Smooth muscle cell (in vitro differentiated cells): Measurements from ENCODE around the gene IFI30. TPM values are rescaled to one million over a fixed set of nuclear protein-coding genes. Genes with fewer than 3 reads are reported as not detected.

Source experiments
- DNase-seq: peaks from one replicate; lab custom pipeline; 2025; ENCODE audit not compliant: unreplicated experiment; lab: John Stamatoyannopoulos, UW
- H2AFZ ChIP-seq: fragments of 200-600 bp; sonication (generic); 2 replicates; pipeline ENCODE4 v1.6.0; 2016; ENCODE audit warnings: antibody characterized with exemption, low read depth, mild to moderate bottlenecking
- H3F3A ChIP-seq: fragments of 200-600 bp; sonication (generic); 2 replicates; pipeline ENCODE4 v1.6.0; 2017; ENCODE audit warnings: antibody characterized with exemption, low read depth
- H3K27ac ChIP-seq: fragments of 200-600 bp; sonication (generic); 2 replicates; pipeline ENCODE4 v1.5.1; 2016; ENCODE audit warnings: low read depth, mild to moderate bottlenecking
- H3K27me3 ChIP-seq: fragments of 200-600 bp; sonication (generic); 2 replicates; pipeline ENCODE4 v1.6.1; 2016; ENCODE audit warnings: low read depth, mild to moderate bottlenecking
- H3K36me3 ChIP-seq: fragments of 200-600 bp; sonication (generic); 2 replicates; pipeline ENCODE4 v1.5.1; 2016; ENCODE audit warnings: low read depth
- H3K4me1 ChIP-seq: fragments of 200-600 bp; sonication (generic); 2 replicates; pipeline ENCODE4 v1.5.1; 2016; ENCODE audit warnings: low read depth
- H3K4me2 ChIP-seq: fragments of 200-600 bp; sonication (generic); 2 replicates; pipeline ENCODE4 v1.6.0; 2016; ENCODE audit warnings: mild to moderate bottlenecking
- H3K4me3 ChIP-seq: fragments of 200-600 bp; sonication (generic); 2 replicates; pipeline ENCODE4 v1.5.1; 2016; ENCODE audit warnings: mild to moderate bottlenecking
- H3K79me2 ChIP-seq: fragments of 200-600 bp; sonication (generic); 2 replicates; pipeline ENCODE4 v1.6.0; 2016; ENCODE audit warnings: low read depth, mild to moderate bottlenecking
- H3K9ac ChIP-seq: fragments of 200-600 bp; sonication (generic); 2 replicates; pipeline ENCODE4 v1.6.0; 2016; ENCODE audit warnings: low read depth
- H3K9me3 ChIP-seq: fragments of 200-600 bp; sonication (generic); replicated peaks from 2 replicates; pipeline ENCODE4 v1.5.1; 2016; ENCODE audit warnings: low read depth
- H4K20me1 ChIP-seq: fragments of 200-600 bp; sonication (generic); 2 replicates; pipeline ENCODE4 v1.6.0; 2016; ENCODE audit warnings: low read depth
- CTCF ChIP-seq: fragments of 200-600 bp; sonication (generic); IDR thresholded peaks from 2 replicates; pipeline ENCODE4 v1.5.1; 2017; ENCODE audit warnings: borderline replicate concordance, mild to moderate bottlenecking, antibody characterized with exemption; ENCODE audit not compliant: insufficient read depth, poor library complexity, severe bottlenecking
- WGBS: methylation state at CpG from one replicate; pipeline ENCODE4 v1.1.7; 2016; ENCODE audit warnings: low lambda C conversion rate; 5-methylcytosine and 5-hydroxymethylcytosine counted together
- polyA plus RNA-seq: library from polyadenylated mRNA; unstranded; fragments of >200 nt; fragmentation: Nextera tagmentation; extraction: Ambion mirVana; gene quantifications from 2 replicates; pipeline ENCODE4 v1.2.1, GENCODE V29; 2016
- total RNA-seq: library from RNA; depleted of rRNA; stranded (reverse); fragments of >200 nt; gene quantifications from 2 replicates; pipeline ENCODE4 v1.2.3, GENCODE V29; 2014

Gene IFI30
- total RNA-seq (0.67 and 2.9 TPM in 2 replicates), polyA plus RNA-seq (0.64 and 0.87 TPM in 2 replicates)

GRCh38 chr19:18173572-18174288 is at the start of gene IFI30:
Gene IFI30, plus strand, starts transcription at chr19:18173813. Its CDS starts 29 bp downstream, at chr19:18173842.
- H3K9me3 ChIP-seq, result no peaks in the 10 kb centered on the region
- no peaks in the 10 kb centered on the region for H3K36me3 ChIP-seq
- DNase-seq, result no peak
- no peak within 1 kb of the TSS for H3K9ac ChIP-seq
- H3K27me3 ChIP-seq, result peaks cover 11% of the 10 kb centered on the region
- H3K4me2 ChIP-seq, result peak within 1 kb of the TSS; percentile 90
- TF ChIP-seq CTCF, result no peak
- WGBS, result 4% methylated on average over 39 of the region's 47 CpGs
- H3K4me3 ChIP-seq, result peak within 1 kb of the TSS; percentile 55
- H2AFZ ChIP-seq, result peak within 1 kb of the TSS; percentile 70
- H4K20me1 ChIP-seq, result no peaks in the 10 kb centered on the region
- no peaks in the 10 kb centered on the region for H3K79me2 ChIP-seq
- H3K27ac ChIP-seq, result no peak within 1 kb of the TSS
- H3K4me1 ChIP-seq, result no peaks in the 10 kb centered on the region
- no peaks in the 10 kb centered on the region for H3F3A ChIP-seq

DNA sequence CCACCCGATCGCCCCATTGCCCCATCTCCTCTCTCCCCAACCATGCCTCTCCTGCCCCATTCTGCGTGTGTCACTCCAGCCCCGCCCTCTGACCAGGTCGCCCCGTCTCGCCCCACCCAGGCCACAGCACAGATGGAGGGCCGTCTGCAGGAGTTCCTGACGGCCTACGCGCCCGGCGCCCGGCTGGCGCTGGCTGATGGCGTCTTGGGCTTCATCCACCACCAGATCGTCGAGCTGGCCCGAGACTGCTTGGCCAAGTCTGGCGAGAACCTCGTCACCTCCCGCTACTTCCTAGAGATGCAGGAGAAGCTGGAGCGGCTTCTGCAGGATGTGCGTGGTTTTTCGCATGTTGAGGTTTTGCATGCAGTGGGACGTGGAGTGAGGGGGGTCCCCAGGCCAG is 49.8 kb upstream of the IFI30 start:
- no peak overlapping the region for H2AFZ ChIP-seq
- no peak for DNase-seq
- H3K4me2 ChIP-seq, result no peak overlapping the region
- H3K9me3 ChIP-seq, result no peaks in the 10 kb centered on the region
- TF ChIP-seq CTCF, result no peak
- no peak overlapping the region for H3K4me3 ChIP-seq
- no peaks in the 10 kb centered on the region for H3K79me2 ChIP-seq
- no peak overlapping the region for H3K27ac ChIP-seq
- H3K36me3 ChIP-seq, result no peaks in the 10 kb centered on the region
- no peaks in the 10 kb centered on the region for H3F3A ChIP-seq
- no peaks in the 10 kb centered on the region for H3K27me3 ChIP-seq
- WGBS, result 95% methylated on average over 19 of the region's 26 CpGs
- peaks cover 8% of the 10 kb centered on the region for H4K20me1 ChIP-seq
- no peaks in the 10 kb centered on the region for H3K4me1 ChIP-seq
- no peak overlapping the region for H3K9ac ChIP-seq

GRCh38 chr19:18126097-18126496 is 47.5 kb upstream of the IFI30 start:
- no peak overlapping the region for H3K4me2 ChIP-seq
- H3K4me3 ChIP-seq, result no peak overlapping the region
- H4K20me1 ChIP-seq, result no peaks in the 10 kb centered on the region
- WGBS, result 100% methylated on average over 2 of the region's 2 CpGs
- no peak for TF ChIP-seq CTCF
- H2AFZ ChIP-seq, result no peak overlapping the region
- no peaks in the 10 kb centered on the region for H3K4me1 ChIP-seq
- H3K9me3 ChIP-seq, result no peaks in the 10 kb centered on the region
- H3F3A ChIP-seq, result no peaks in the 10 kb centered on the region
- no peaks in the 10 kb centered on the region for H3K27me3 ChIP-seq
- H3K36me3 ChIP-seq, result no peaks in the 10 kb centered on the region
- H3K79me2 ChIP-seq, result no peaks in the 10 kb centered on the region
- H3K9ac ChIP-seq, result no peak overlapping the region
- no peak for DNase-seq
- H3K27ac ChIP-seq, result no peak overlapping the region

DNA sequence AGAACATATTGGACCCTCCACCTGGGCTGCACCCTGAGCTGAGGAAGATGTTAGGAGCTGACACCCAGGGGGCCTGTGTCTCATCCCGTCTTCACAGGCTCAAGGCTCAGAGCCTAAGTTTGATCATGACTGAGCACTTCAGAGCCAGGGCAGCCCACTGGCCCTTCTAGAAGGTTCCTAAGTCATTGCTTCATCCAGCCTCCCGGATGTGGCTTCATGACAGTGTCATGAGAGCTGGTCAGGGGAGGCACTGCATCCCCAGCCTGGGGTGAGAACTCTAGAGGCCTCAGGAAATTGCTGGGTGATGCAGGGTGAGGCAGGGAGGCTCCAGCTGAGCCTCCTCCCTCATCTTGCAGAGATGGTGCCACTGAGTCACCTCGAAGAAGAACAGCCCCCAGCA is 45.6 kb upstream of the IFI30 start:
- Histone ChIP-seq H3K27me3 (no peaks in the 10 kb centered on the region), H3K4me3 (no peak overlapping the region), H3K4me2 (no peak overlapping the region), H3K4me1 (no peaks in the 10 kb centered on the region), H3K9me3 (no peaks in the 10 kb centered on the region), H3F3A (no peaks in the 10 kb centered on the region), H4K20me1 (no peaks in the 10 kb centered on the region), H3K79me2 (no peaks in the 10 kb centered on the region), H3K9ac (no peak overlapping the region), H3K27ac (no peak overlapping the region), H3K36me3 (no peaks in the 10 kb centered on the region), H2AFZ (no peak overlapping the region)
- no peak for DNase-seq
- no peak for TF ChIP-seq CTCF
- 93% methylated on average over 3 of the region's 3 CpGs for WGBS
